Measurements from ENCODE around the gene GPSM3.

The GPSM3 gene

DNA sequence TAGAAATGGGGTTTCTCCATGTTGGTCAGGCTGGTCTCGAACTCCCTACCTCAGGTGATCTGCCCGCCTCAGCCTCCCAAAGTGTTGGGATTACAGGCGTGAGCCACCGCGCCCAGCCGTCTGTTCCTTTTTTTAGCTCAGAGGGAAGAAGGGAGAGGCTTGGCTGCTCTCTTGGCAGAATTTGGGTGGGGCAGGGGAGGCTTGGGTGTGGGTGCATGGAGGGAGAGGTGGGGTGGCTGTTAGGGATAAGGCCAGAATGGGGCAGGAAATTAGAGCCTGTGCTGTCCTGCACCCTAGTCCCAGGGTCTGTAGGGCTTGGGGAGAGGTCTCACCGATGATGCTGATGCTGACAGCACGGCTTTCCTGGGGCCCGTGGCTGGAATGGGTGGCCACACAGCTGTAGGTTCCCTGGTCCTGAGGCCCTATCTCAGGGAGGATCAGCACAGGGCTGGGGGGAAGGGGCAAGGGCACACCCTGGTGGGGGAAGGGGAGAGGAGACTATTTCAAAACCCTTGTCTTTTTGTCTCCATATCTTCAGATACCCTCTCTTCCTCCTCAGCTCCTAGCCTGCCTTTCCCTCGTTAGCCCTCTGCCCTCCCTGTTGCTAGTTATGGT is 10.4 kb downstream of the GPSM3 start:
- no peak overlapping the region for H3K4me3 ChIP-seq (ENCODE audit: low read depth in 1 of 2, low read length in 2 of 2)
- peaks cover 18 to 37% of the 10 kb centered on the region in 2 donors for H3K36me3 ChIP-seq (ENCODE audit: control insufficient read depth in 1 of 2, insufficient read depth in 2 of 2, low read length in 2 of 2)
- no peak overlapping the region for H3K9ac ChIP-seq (ENCODE audit: low read depth in 1 of 2, low read length in 2 of 2)
- no peaks in the 10 kb centered on the region for H3K9me3 ChIP-seq (ENCODE audit: control insufficient read depth in 1 of 2, low read length in 2 of 2)
- no peak overlapping the region for H3K27ac ChIP-seq (ENCODE audit: low read depth, low read length)
- no peaks in the 10 kb centered on the region for H3K27me3 ChIP-seq (ENCODE audit: control insufficient read depth in 1 of 2, insufficient read depth in 2 of 2, low read length in 2 of 2)
- peaks cover 24 to 33% of the 10 kb centered on the region in 2 donors for H3K4me1 ChIP-seq (ENCODE audit: control insufficient read depth in 1 of 2, insufficient read depth in 2 of 2, low read length in 2 of 2)

DNA sequence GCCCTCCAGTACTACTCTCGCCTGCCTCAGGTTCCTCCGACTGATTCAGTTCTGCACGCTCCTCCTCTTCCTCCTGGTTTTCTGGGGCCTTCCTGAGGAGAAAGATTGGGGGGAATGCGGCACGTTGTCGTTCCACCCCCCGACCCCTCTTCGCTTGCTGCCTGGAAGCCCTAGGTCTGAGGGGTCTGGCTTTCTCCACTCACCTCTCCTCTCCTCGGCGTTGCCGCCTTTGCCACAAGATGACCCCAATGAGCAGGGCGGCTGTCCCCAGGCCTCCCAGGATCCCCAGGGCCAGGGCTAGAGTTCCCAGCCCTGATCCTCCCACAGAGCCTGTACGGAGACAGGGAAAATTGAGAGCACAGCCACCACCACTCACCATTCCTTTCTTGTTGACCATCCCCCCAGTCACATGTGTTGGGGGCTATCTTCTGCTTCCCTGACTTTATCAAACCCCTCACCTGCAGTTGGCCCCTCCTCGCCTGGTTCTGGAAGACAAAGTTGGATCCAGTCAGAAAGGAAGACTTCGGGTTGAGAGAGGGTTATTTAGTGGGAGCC is 11.2 kb downstream of the GPSM3 start:
- Histone ChIP-seq H3K36me3 (ENCODE audit: control insufficient read depth in 1 of 2, insufficient read depth in 2 of 2, low read length in 2 of 2) (peaks cover 11 to 29% of the 10 kb centered on the region in 2 donors), H3K27ac (ENCODE audit: low read depth, low read length) (no peak overlapping the region), H3K9me3 (ENCODE audit: control insufficient read depth in 1 of 2, low read length in 2 of 2) (no peaks in the 10 kb centered on the region), H3K4me1 (ENCODE audit: control insufficient read depth in 1 of 2, insufficient read depth in 2 of 2, low read length in 2 of 2) (peaks cover 29 to 36% of the 10 kb centered on the region in 2 donors), H3K4me3 (ENCODE audit: low read depth in 1 of 2, low read length in 2 of 2) (no peak overlapping the region), H3K27me3 (ENCODE audit: control insufficient read depth in 1 of 2, insufficient read depth in 2 of 2, low read length in 2 of 2) (no peaks in the 10 kb centered on the region), H3K9ac (ENCODE audit: low read depth in 1 of 2, low read length in 2 of 2) (no peak overlapping the region)

DNA sequence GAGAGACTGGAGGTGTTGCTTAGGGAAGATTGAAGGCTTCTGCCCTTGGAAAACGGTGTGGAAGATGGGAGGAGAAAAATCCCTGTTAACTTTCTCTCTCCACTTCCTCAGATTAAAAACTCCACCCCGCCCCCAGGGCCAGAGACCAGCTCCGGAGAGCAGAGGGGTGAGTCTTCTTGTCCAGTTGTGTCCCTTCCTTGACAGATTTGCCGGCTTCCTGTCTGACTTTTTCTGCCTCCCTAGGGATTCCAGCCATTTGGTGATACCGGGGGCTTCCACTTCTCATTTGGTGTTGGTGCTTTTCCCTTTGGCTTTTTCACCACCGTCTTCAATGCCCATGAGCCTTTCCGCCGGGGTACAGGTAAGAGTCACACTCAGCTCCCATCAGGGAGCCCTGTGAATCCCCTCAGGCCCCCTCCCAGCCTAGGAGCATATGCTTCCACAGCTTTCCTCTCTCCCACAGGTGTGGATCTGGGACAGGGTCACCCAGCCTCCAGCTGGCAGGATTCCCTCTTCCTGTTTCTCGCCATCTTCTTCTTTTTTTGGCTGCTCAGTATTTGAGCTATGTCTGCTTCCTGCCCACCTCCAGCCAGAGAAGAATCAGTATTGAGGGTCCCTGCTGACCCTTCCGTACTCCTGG is 12.6 kb downstream of the GPSM3 start:
- Histone ChIP-seq H3K4me1 (ENCODE audit: control insufficient read depth in 1 of 2, insufficient read depth in 2 of 2, low read length in 2 of 2) (peaks cover 35 to 45% of the 10 kb centered on the region in 2 donors), H3K27ac (ENCODE audit: low read depth, low read length) (no peak overlapping the region), H3K4me3 (ENCODE audit: low read depth in 1 of 2, low read length in 2 of 2) (peak overlapping the region; percentile 85 to 98)

DNA sequence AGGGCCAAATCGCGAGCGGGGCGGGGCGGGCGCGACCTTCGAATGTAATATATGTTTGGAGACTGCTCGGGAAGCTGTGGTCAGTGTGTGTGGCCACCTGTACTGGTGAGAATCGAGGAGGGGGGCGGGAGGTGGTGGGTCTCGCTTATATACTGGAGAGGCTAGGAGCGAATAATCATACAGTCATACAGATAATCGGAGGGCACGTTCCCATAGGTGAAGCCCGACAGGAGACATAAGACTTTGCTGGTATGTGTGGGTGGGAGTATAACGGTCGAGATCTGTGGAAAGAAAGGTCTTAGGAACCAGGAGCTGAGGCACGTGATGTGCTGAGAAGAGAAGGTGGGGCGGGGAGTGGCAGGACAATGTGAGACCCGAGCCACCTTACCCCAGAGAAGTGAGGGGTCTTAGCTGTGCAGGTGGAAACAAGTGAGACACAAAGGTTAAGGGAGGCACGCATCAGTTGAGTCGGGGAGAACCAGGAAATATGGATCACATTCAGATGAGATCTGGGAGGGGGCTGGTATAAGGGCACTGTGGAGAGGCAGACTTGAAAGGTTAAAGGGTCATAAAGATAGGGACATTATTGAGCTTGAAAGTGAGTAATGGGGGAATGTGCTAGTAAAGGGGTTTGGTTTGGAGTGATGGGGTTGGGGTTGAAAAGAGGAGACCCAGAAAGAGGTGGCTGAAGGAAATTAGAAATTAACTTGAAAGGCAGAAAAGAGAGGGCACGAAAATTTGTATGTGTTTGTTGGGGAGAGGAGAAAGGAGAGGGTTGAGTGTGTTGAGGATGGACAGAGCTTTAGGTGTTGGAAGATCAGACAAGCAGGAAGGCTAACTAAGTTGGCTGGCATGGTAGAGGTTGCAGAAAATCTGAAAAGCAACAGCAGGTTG is 13.6 kb downstream of the GPSM3 start:
- Histone ChIP-seq H3K4me3 (ENCODE audit: low read depth in 1 of 2, low read length in 2 of 2) (peak overlapping the region; percentile 85 to 98), H3K4me1 (ENCODE audit: control insufficient read depth in 1 of 2, insufficient read depth in 2 of 2, low read length in 2 of 2) (peaks cover 43 to 53% of the 10 kb centered on the region in 2 donors), H3K36me3 (ENCODE audit: control insufficient read depth in 1 of 2, insufficient read depth in 2 of 2, low read length in 2 of 2) (peaks cover 8 to 29% of the 10 kb centered on the region in 2 donors), H3K9ac (ENCODE audit: low read depth in 1 of 2, low read length in 2 of 2) (peak overlapping the region; percentile 81 to 95), H3K9me3 (ENCODE audit: control insufficient read depth in 1 of 2, low read length in 2 of 2) (no peaks in the 10 kb centered on the region), H3K27ac (ENCODE audit: low read depth, low read length) (peak overlapping the region; percentile 94), H3K27me3 (ENCODE audit: control insufficient read depth in 1 of 2, insufficient read depth in 2 of 2, low read length in 2 of 2) (no peaks in the 10 kb centered on the region)

More for the DNA sequence above, 12.6 kb downstream of the GPSM3 start:
- no peaks in the 10 kb centered on the region for H3K27me3 ChIP-seq (ENCODE audit: control insufficient read depth in 1 of 2, insufficient read depth in 2 of 2, low read length in 2 of 2)
- peak overlapping the region; percentile 81 to 95 for H3K9ac ChIP-seq (ENCODE audit: low read depth in 1 of 2, low read length in 2 of 2)
- no peaks in the 10 kb centered on the region for H3K9me3 ChIP-seq (ENCODE audit: control insufficient read depth in 1 of 2, low read length in 2 of 2)
- peaks cover 11 to 29% of the 10 kb centered on the region in 2 donors for H3K36me3 ChIP-seq (ENCODE audit: control insufficient read depth in 1 of 2, insufficient read depth in 2 of 2, low read length in 2 of 2)

GRCh38 chr6:32177788-32178546 is 14.5 kb downstream of the GPSM3 start, which contains the start of gene RNF5:
Gene RNF5 (plus strand): TSS chr6:32178405. CDS start chr6:32178512, 107 bp downstream.
- H3K27ac ChIP-seq (ENCODE audit: low read depth, low read length): peak within 1 kb of the TSS; percentile 94
- peaks cover 47 to 57% of the 10 kb centered on the region in 2 donors for H3K4me1 ChIP-seq (ENCODE audit: control insufficient read depth in 1 of 2, insufficient read depth in 2 of 2, low read length in 2 of 2)
- peaks cover 8 to 21% of the 10 kb centered on the region in 2 donors for H3K36me3 ChIP-seq (ENCODE audit: control insufficient read depth in 1 of 2, insufficient read depth in 2 of 2, low read length in 2 of 2)
- H3K27me3 ChIP-seq (ENCODE audit: control insufficient read depth in 1 of 2, insufficient read depth in 2 of 2, low read length in 2 of 2): no peaks in the 10 kb centered on the region
- H3K9me3 ChIP-seq (ENCODE audit: control insufficient read depth in 1 of 2, low read length in 2 of 2): no peaks in the 10 kb centered on the region
- H3K9ac ChIP-seq (ENCODE audit: low read depth in 1 of 2, low read length in 2 of 2): peak within 1 kb of the TSS; percentile 84 to 95
- peak within 1 kb of the TSS; percentile 85 to 98 for H3K4me3 ChIP-seq (ENCODE audit: low read depth in 1 of 2, low read length in 2 of 2)

GRCh38 chr6:32177183-32177787 is 15.2 kb downstream of the GPSM3 start:
- H3K27me3 ChIP-seq (ENCODE audit: control insufficient read depth in 1 of 2, insufficient read depth in 2 of 2, low read length in 2 of 2): no peaks in the 10 kb centered on the region
- peak overlapping the region; percentile 80 to 84 for H3K9ac ChIP-seq (ENCODE audit: low read depth in 1 of 2, low read length in 2 of 2)
- peaks cover 51 to 59% of the 10 kb centered on the region in 2 donors for H3K4me1 ChIP-seq (ENCODE audit: control insufficient read depth in 1 of 2, insufficient read depth in 2 of 2, low read length in 2 of 2)
- peak overlapping the region; percentile 78 to 85 for H3K4me3 ChIP-seq (ENCODE audit: low read depth in 1 of 2, low read length in 2 of 2)
- H3K9me3 ChIP-seq (ENCODE audit: control insufficient read depth in 1 of 2, low read length in 2 of 2): no peaks in the 10 kb centered on the region
- peak overlapping the region; percentile 94 for H3K27ac ChIP-seq (ENCODE audit: low read depth, low read length)
- peaks cover 8 to 14% of the 10 kb centered on the region in 2 donors for H3K36me3 ChIP-seq (ENCODE audit: control insufficient read depth in 1 of 2, insufficient read depth in 2 of 2, low read length in 2 of 2)

DNA sequence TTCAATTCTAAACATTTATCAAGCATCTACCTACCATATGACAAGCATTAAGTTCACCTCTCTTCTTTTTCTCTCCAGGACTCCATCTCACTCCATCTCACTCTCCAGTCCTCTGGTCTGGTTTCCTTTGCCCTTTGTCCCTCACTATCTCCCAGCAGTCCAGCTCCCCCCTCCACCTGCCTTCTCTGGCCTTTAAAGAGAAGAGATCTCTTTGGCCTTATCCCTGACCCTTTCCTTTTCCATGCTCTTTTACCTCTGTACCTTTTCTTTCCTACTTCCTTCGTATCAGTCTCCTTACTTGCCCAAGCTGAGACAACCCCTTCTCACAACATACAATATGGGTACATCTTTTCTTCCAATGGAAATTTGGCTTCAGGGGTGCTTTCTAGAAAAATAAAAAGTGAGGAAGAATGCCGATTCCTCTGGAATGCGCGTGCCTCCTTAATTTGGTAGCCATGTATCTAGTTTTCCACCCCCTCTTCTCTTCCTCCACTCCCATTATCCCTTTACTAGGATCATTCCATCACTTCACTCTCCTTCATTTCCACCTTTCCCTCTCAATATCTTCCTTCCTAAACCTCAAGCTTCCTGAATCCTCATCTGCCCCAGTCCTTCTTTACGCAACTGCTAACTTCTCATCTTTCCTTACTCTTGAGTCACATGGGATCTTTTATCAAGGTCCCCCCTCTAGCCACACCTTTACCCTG is 15.8 kb downstream of the GPSM3 start:
- Histone ChIP-seq H3K4me1 (ENCODE audit: control insufficient read depth in 1 of 2, insufficient read depth in 2 of 2, low read length in 2 of 2) (peaks cover 51 to 55% of the 10 kb centered on the region in 2 donors), H3K9ac (ENCODE audit: low read depth in 1 of 2, low read length in 2 of 2) (peak overlapping the region; percentile 80 to 84), H3K27ac (ENCODE audit: low read depth, low read length) (peak overlapping the region; percentile 94), H3K4me3 (ENCODE audit: low read depth in 1 of 2, low read length in 2 of 2) (peak overlapping the region; percentile 78 to 85), H3K27me3 (ENCODE audit: control insufficient read depth in 1 of 2, insufficient read depth in 2 of 2, low read length in 2 of 2) (no peaks in the 10 kb centered on the region), H3K9me3 (ENCODE audit: control insufficient read depth in 1 of 2, low read length in 2 of 2) (no peaks in the 10 kb centered on the region), H3K36me3 (ENCODE audit: control insufficient read depth in 1 of 2, insufficient read depth in 2 of 2, low read length in 2 of 2) (peaks cover 8 to 13% of the 10 kb centered on the region in 2 donors)

DNA sequence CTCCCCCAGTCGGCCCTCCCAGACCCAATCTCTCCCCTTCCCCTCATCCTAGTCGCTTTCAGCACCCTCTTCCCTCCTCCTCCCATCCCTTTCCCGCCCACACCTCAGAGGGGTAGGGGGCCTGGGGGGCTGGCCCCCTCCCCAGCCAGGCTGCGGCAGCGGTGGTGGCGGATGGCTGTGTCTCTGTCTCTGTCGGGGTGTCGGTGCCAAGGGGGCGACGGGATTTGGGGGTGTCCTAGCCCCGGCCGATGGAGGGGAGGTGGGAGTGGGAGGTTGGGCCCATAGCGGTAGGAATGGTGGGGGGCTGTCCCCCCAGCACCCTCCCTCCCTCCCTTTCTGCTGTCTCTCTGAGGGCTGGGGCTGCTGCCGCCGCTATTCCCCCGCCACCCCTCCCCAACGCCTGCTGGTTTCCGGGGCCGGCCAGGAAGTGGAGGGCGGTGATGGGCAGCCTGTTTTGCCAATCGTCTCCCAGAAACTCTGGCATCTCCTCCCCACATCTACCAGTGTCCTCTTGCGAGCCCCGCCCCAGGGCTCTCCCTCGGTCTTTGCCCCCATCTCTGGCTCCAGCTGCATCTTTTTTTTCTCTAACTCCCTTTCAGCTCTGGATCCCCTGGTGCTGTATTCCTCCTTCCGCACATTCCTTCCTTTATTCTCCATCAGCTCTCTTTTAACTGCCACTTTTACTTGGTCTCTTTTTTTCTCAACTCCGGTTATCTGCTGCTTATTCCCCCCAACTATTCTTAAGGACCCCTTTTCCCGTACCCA is 16.6 kb downstream of the GPSM3 start, which contains the start of gene AGPAT1:
AGPAT1 (minus strand) TSS at position 374 of the 765 bp plus-strand sequence. CDS start 4,588 bp downstream, outside the sequence.
- H3K4me1 ChIP-seq (ENCODE audit: control insufficient read depth in 1 of 2, insufficient read depth in 2 of 2, low read length in 2 of 2): peaks cover 46 to 51% of the 10 kb centered on the region in 2 donors

More for the DNA sequence above, 16.6 kb downstream of the GPSM3 start, which contains the start of gene AGPAT1:
- Histone ChIP-seq H3K27me3 (ENCODE audit: control insufficient read depth in 1 of 2, insufficient read depth in 2 of 2, low read length in 2 of 2) (no peaks in the 10 kb centered on the region), H3K4me3 (ENCODE audit: low read depth in 1 of 2, low read length in 2 of 2) (peak within 1 kb of the TSS; percentile 85 to 91), H3K9ac (ENCODE audit: low read depth in 1 of 2, low read length in 2 of 2) (peak within 1 kb of the TSS; percentile 84 to 98), H3K36me3 (ENCODE audit: control insufficient read depth in 1 of 2, insufficient read depth in 2 of 2, low read length in 2 of 2) (peaks cover 3 to 14% of the 10 kb centered on the region in 2 donors), H3K27ac (ENCODE audit: low read depth, low read length) (peak within 1 kb of the TSS; percentile 94), H3K9me3 (ENCODE audit: control insufficient read depth in 1 of 2, low read length in 2 of 2) (no peaks in the 10 kb centered on the region)
